ENCODE measurements around the gene TMEM8B. TPM values are rescaled to one million over a fixed set of nuclear protein-coding genes. Genes with fewer than 3 reads are reported as not detected.

Gene TMEM8B
- polyA plus RNA-seq, 1 experiment, result 5.6 TPM

GRCh38 chr9:35844628-35845270 lies 15.7 kb downstream of the TMEM8B start:
- ChIA-PET POLR2A (no interaction called here), CTCF (interaction anchor here (0.8 to 2.1 kb wide), 5 partner anchors 11 to 55 kb away, joined by 3 to 8 read pairs (median 6); no protein-coding TSS in a partner anchor)
- TF ChIP-seq CTCF (IDR thresholded peaks at IDR 0.05; ENCODE audit: insufficient read depth, low read depth, low read length), result no peak
- peaks cover 4% of the 10 kb centered on the region for H3K36me3 ChIP-seq (ENCODE audit: control insufficient read depth, insufficient read depth, low read length)
- H3K27me3 ChIP-seq (ENCODE audit: control insufficient read depth, insufficient read depth, low read length), result no peaks in the 10 kb centered on the region
- H3K4me3 ChIP-seq (ENCODE audit: low read depth, low read length), result no peak overlapping the region
- DNase-seq (ENCODE audit: low read depth), result peak; percentile 42

- Histone ChIP-seq H3K4me3 (ENCODE audit: low read depth, low read length) (no peak overlapping the region), H3K27me3 (ENCODE audit: control insufficient read depth, insufficient read depth, low read length) (no peaks in the 10 kb centered on the region), H3K36me3 (ENCODE audit: control insufficient read depth, insufficient read depth, low read length) (peaks cover 4% of the 10 kb centered on the region)
- ChIA-PET CTCF (interaction anchor here (0.7 to 2.1 kb wide), 7 partner anchors 8 to 288 kb away, joined by 3 to 8 read pairs (median 4); no protein-coding TSS in a partner anchor), POLR2A (no interaction called here)
- no peak for DNase-seq (ENCODE audit: low read depth)
- no peak for TF ChIP-seq CTCF (IDR thresholded peaks at IDR 0.05; ENCODE audit: insufficient read depth, low read depth, low read length)
Measured at GRCh38 chr9:35845824-35846771, 17.1 kb downstream of the TMEM8B start.

- ChIA-PET POLR2A (no interaction called here), CTCF (interaction anchor here (1.3 to 1.6 kb wide), 6 partner anchors 10 to 58 kb away, joined by 3 to 8 read pairs (median 5); no protein-coding TSS in a partner anchor)
- no peak for TF ChIP-seq CTCF (IDR thresholded peaks at IDR 0.05; ENCODE audit: insufficient read depth, low read depth, low read length)
- peaks cover 3% of the 10 kb centered on the region for H3K36me3 ChIP-seq (ENCODE audit: control insufficient read depth, insufficient read depth, low read length)
- DNase-seq (ENCODE audit: low read depth), result peak; percentile 70
- no peak overlapping the region for H3K4me3 ChIP-seq (ENCODE audit: low read depth, low read length)
- no peaks in the 10 kb centered on the region for H3K27me3 ChIP-seq (ENCODE audit: control insufficient read depth, insufficient read depth, low read length)
Measured at GRCh38 chr9:35847792-35848572, 19.0 kb downstream of the TMEM8B start.

- POLR2A ChIA-PET, result no interaction called here
Measured at GRCh38 chr9:35852267-35852815, 23.3 kb downstream of the TMEM8B start.

More at GRCh38 chr9:35852267-35852815, 23.3 kb downstream of the TMEM8B start:
- no peak for TF ChIP-seq CTCF (IDR thresholded peaks at IDR 0.05; ENCODE audit: insufficient read depth, low read depth, low read length)
- CTCF ChIA-PET, result interaction anchor here (1.0 to 1.5 kb wide), 3 partner anchors 10 to 30 kb away, joined by 3 to 5 read pairs (median 5); no protein-coding TSS in a partner anchor
- Histone ChIP-seq H3K4me3 (ENCODE audit: low read depth, low read length) (no peak overlapping the region), H3K36me3 (ENCODE audit: control insufficient read depth, insufficient read depth, low read length) (no peaks in the 10 kb centered on the region), H3K27me3 (ENCODE audit: control insufficient read depth, insufficient read depth, low read length) (no peaks in the 10 kb centered on the region; the same call in 1 of the 2 replicates)
- no peak for DNase-seq (ENCODE audit: low read depth)

All from BJ (cell line).